NCI-H2029 treated with DMSO at 0.1 percent for 48 hours (cell line): ENCODE results near the gene ATP8A1.
"Not testable (repeated sequence)": the region's sequence is repeated elsewhere in the genome, so short reads cannot be mapped to it uniquely, and the experiment has no call there.

Source experiments
- DNase-seq: peaks from one replicate; lab custom pipeline; 2025; lab: John Stamatoyannopoulos, UW

The ATP8A1 gene

GRCh38 chr4:42656944-42657792, at the start of gene ATP8A1:
ATP8A1 (minus strand) TSS chr4:42657105; CDS start chr4:42656873, 232 bp downstream.
- peak; percentile 82 for DNase-seq

- DNase-seq: no peak
These were observed 49.2 kb upstream of the ATP8A1 start for GRCh38 chr4:42706086-42706485.

- no peak for DNase-seq
These were observed 46.9 kb upstream of the ATP8A1 start for GRCh38 chr4:42703813-42704212.

- DNase-seq: no peak
These were observed 46.0 kb upstream of the ATP8A1 start for GRCh38 chr4:42702895-42703294.

- DNase-seq: not testable (repeated sequence)
These were observed 44.9 kb upstream of the ATP8A1 start for GRCh38 chr4:42701780-42702179.

- DNase-seq: no peak
These were observed 33.6 kb upstream of the ATP8A1 start for GRCh38 chr4:42690537-42690936.

GRCh38 chr4:42683393-42683792, 26.5 kb upstream of the ATP8A1 start:
- DNase-seq: no peak

- DNase-seq: no peak
These were observed 21.6 kb upstream of the ATP8A1 start for GRCh38 chr4:42678512-42678911.

GRCh38 chr4:42676066-42676951, 19.4 kb upstream of the ATP8A1 start:
- DNase-seq: no peak

GRCh38 chr4:42673082-42673425, 16.1 kb upstream of the ATP8A1 start:
- DNase-seq: peak; percentile 37

- DNase-seq: no peak
These were observed 15.6 kb upstream of the ATP8A1 start for GRCh38 chr4:42672359-42673081.

- no peak for DNase-seq
These were observed 14.7 kb upstream of the ATP8A1 start for GRCh38 chr4:42671431-42672194.

- DNase-seq: no peak
These were observed 1.4 kb upstream of the ATP8A1 start for GRCh38 chr4:42658261-42658660.

- DNase-seq: no peak
These were observed 294 bp downstream of the ATP8A1 start for GRCh38 chr4:42656679-42656943.

GRCh38 chr4:42655921-42656678, 805 bp downstream of the ATP8A1 start:
- DNase-seq: peak; percentile 44

GRCh38 chr4:42655269-42655637, 1.7 kb downstream of the ATP8A1 start:
- DNase-seq: no peak

- no peak for DNase-seq
These were observed 2.2 kb downstream of the ATP8A1 start for GRCh38 chr4:42654631-42655268.

GRCh38 chr4:42653626-42654560, 3.0 kb downstream of the ATP8A1 start:
- no peak for DNase-seq

GRCh38 chr4:42652529-42653231, 4.2 kb downstream of the ATP8A1 start:
- DNase-seq: not testable (repeated sequence)
